Neural progenitor cell (in vitro differentiated cells): ENCODE measurements around the gene SLC7A5. TPM values are rescaled to one million over a fixed set of nuclear protein-coding genes. Genes with fewer than 3 reads are reported as not detected.

ENCODE experiments used
- DNase-seq: peaks from one replicate; pipeline ENCODE4 v3.0.0-alpha.2; 2016; ENCODE audit warnings: low spot score
- H2AFZ ChIP-seq: fragments of 200-600 bp; sonication (generic); replicated peaks from 2 replicates; pipeline ENCODE4 v1.6.1; 2016; ENCODE audit warnings: antibody characterized with exemption
- H3F3A ChIP-seq: fragments of 200-600 bp; sonication (generic); 2 replicates; pipeline ENCODE4 v1.6.1; 2016; ENCODE audit warnings: antibody characterized with exemption, low read depth
- H3K27ac ChIP-seq: fragments of 200-600 bp; sonication (generic); 2 replicates; pipeline ENCODE4 v1.5.1; 2016; ENCODE audit warnings: mild to moderate bottlenecking
- H3K27me3 ChIP-seq: fragments of 200-600 bp; sonication (generic); 2 replicates; pipeline ENCODE4 v1.6.1; 2016; ENCODE audit warnings: mild to moderate bottlenecking, moderate library complexity
- H3K36me3 ChIP-seq: fragments of 200-600 bp; sonication (generic); 2 replicates; pipeline ENCODE4 v1.5.1; 2016
- H3K4me1 ChIP-seq: fragments of 200-600 bp; sonication (generic); 2 replicates; pipeline ENCODE4 v1.6.1; 2016; ENCODE audit warnings: mixed run types
- H3K4me2 ChIP-seq: fragments of 200-600 bp; sonication (generic); 2 replicates; pipeline ENCODE4 v1.6.1; 2016
- H3K4me3 ChIP-seq: fragments of 200-600 bp; sonication (generic); 2 replicates; pipeline ENCODE4 v1.5.1; 2016
- H3K79me2 ChIP-seq: fragments of 200-600 bp; sonication (generic); 2 replicates; pipeline ENCODE4 v1.6.1; 2016; ENCODE audit warnings: low read depth
- H3K9ac ChIP-seq: fragments of 200-600 bp; sonication (generic); 2 replicates; pipeline ENCODE4 v1.6.1; 2016
- H3K9me3 ChIP-seq: fragments of 200-600 bp; sonication (generic); 2 replicates; pipeline ENCODE4 v1.5.1; 2016; ENCODE audit warnings: low read depth
- H4K20me1 ChIP-seq: fragments of 200-600 bp; sonication (generic); 2 replicates; pipeline ENCODE4 v1.6.1; 2016; ENCODE audit warnings: low read depth
- H3K27ac Mint-ChIP-seq: 3 replicates; pipeline ENCODE4 v1.8.0; 2021; ENCODE audit warnings: mixed read lengths
- H3K27me3 Mint-ChIP-seq: 2 replicates; pipeline ENCODE4 v1.8.0; 2022; ENCODE audit warnings: low read depth, mild to moderate bottlenecking, inconsistent platforms, moderate library complexity, mixed read lengths; ENCODE audit not compliant: insufficient read depth
- H3K36me3 Mint-ChIP-seq: 3 replicates; pipeline ENCODE4 v1.8.0; 2021; ENCODE audit warnings: mixed read lengths
- H3K4me1 Mint-ChIP-seq: 3 replicates; pipeline ENCODE4 v1.8.0; 2021; ENCODE audit warnings: mixed read lengths
- H3K4me3 Mint-ChIP-seq: 3 replicates; pipeline ENCODE4 v1.8.0; 2021; ENCODE audit warnings: mild to moderate bottlenecking, moderate library complexity, mixed read lengths
- H3K9me3 Mint-ChIP-seq: 3 replicates; pipeline ENCODE4 v1.8.0; 2020; ENCODE audit warnings: mixed read lengths
- CTCF ChIP-seq: fragments of 200-600 bp; sonication (generic); IDR thresholded peaks from 2 replicates; pipeline ENCODE4 v1.5.1; 2017; ENCODE audit warnings: antibody characterized with exemption, mild to moderate bottlenecking
- EZH2 ChIP-seq: fragments of 200-600 bp; sonication (generic); IDR thresholded peaks from 2 replicates; pipeline ENCODE4 v1.6.1; 2017; ENCODE audit warnings: antibody characterized with exemption, mild to moderate bottlenecking, moderate library complexity
- EZH2phosphoT487 ChIP-seq: fragments of 200-600 bp; sonication (generic); IDR thresholded peaks from 2 replicates; pipeline ENCODE4 v1.6.1; 2017; ENCODE audit warnings: antibody characterized with exemption
- total RNA-seq: library from RNA; depleted of rRNA; stranded (reverse); fragments of >200 nt; gene quantifications from 2 replicates; pipeline ENCODE4 v1.2.3, GENCODE V29; 2015; ENCODE audit warnings: low replicate concordance

SLC7A5 gene
- total RNA-seq, 1 donor from 2014 or later = 2.8 TPM

GRCh38 chr16:87847785-87848675 is 21.3 kb downstream of the SLC7A5 start:
- peaks cover 26% of the 10 kb centered on the region for H3K4me1 Mint-ChIP-seq
- no peaks in the 10 kb centered on the region for H3K79me2 ChIP-seq
- peak overlapping the region; percentile 6 for H3K4me2 ChIP-seq
- peaks cover 19% of the 10 kb centered on the region for H3F3A ChIP-seq
- no peak overlapping the region for H3K9ac ChIP-seq
- peaks cover 3% of the 10 kb centered on the region for H3K36me3 Mint-ChIP-seq
- peak overlapping the region; percentile 25 for H3K27ac Mint-ChIP-seq
- no peaks in the 10 kb centered on the region for H3K27me3 ChIP-seq
- TF ChIP-seq EZH2 (no peak), CTCF (no peak), EZH2phosphoT487 (no peak)
- H3K36me3 ChIP-seq = no peaks in the 10 kb centered on the region
- H3K4me3 ChIP-seq = no peak overlapping the region
- peak overlapping the region; percentile 55 for H3K27ac ChIP-seq
- peak overlapping the region; percentile 35 for H2AFZ ChIP-seq
- H4K20me1 ChIP-seq = no peaks in the 10 kb centered on the region
- no peaks in the 10 kb centered on the region for H3K9me3 ChIP-seq
- H3K4me3 Mint-ChIP-seq = no peak overlapping the region
- H3K4me1 ChIP-seq = peaks cover 25% of the 10 kb centered on the region
- no peaks in the 10 kb centered on the region for H3K9me3 Mint-ChIP-seq
- H3K27me3 Mint-ChIP-seq = peaks cover 3% of the 10 kb centered on the region
- peak; percentile 81 for DNase-seq

- no peak overlapping the region for H2AFZ ChIP-seq
- H4K20me1 ChIP-seq = no peaks in the 10 kb centered on the region
- peaks cover 23% of the 10 kb centered on the region for H3K4me1 Mint-ChIP-seq
These were observed 21.9 kb downstream of the SLC7A5 start for GRCh38 chr16:87847467-87847784.

GRCh38 chr16:87846705-87847466 is 22.4 kb downstream of the SLC7A5 start:
- no peaks in the 10 kb centered on the region for H3K36me3 ChIP-seq

More at GRCh38 chr16:87847467-87847784, 21.9 kb downstream of the SLC7A5 start:
- no peak overlapping the region for H3K27ac ChIP-seq
- H3F3A ChIP-seq = peaks cover 19% of the 10 kb centered on the region
- H3K4me1 ChIP-seq = peaks cover 21% of the 10 kb centered on the region
- no peaks in the 10 kb centered on the region for H3K9me3 Mint-ChIP-seq
- H3K36me3 ChIP-seq = no peaks in the 10 kb centered on the region
- no peak overlapping the region for H3K4me3 Mint-ChIP-seq
- H3K4me2 ChIP-seq = no peak overlapping the region
- H3K27me3 ChIP-seq = no peaks in the 10 kb centered on the region
- H3K36me3 Mint-ChIP-seq = peaks cover 3% of the 10 kb centered on the region
- H3K9me3 ChIP-seq = no peaks in the 10 kb centered on the region
- no peaks in the 10 kb centered on the region for H3K79me2 ChIP-seq
- H3K27me3 Mint-ChIP-seq = no peaks in the 10 kb centered on the region
- no peak overlapping the region for H3K9ac ChIP-seq
- H3K27ac Mint-ChIP-seq = no peak overlapping the region
- no peak overlapping the region for H3K4me3 ChIP-seq
- DNase-seq = no peak
- no peak for TF ChIP-seq EZH2

More at GRCh38 chr16:87846705-87847466, 22.4 kb downstream of the SLC7A5 start:
- H3K9ac ChIP-seq = no peak overlapping the region
- Mint-ChIP-seq H3K27me3 (no peaks in the 10 kb centered on the region), H3K27ac (no peak overlapping the region), H3K4me1 (peaks cover 23% of the 10 kb centered on the region), H3K9me3 (no peaks in the 10 kb centered on the region), H3K4me3 (no peak overlapping the region), H3K36me3 (peaks cover 3% of the 10 kb centered on the region)
- H3K27me3 ChIP-seq = no peaks in the 10 kb centered on the region
- no peak for DNase-seq
- TF ChIP-seq CTCF (no peak), EZH2 (no peak), EZH2phosphoT487 (no peak)
- no peak overlapping the region for H3K27ac ChIP-seq
- no peak overlapping the region for H3K4me3 ChIP-seq
- H3F3A ChIP-seq = peaks cover 19% of the 10 kb centered on the region
- H3K9me3 ChIP-seq = no peaks in the 10 kb centered on the region
- H4K20me1 ChIP-seq = no peaks in the 10 kb centered on the region
- no peak overlapping the region for H3K4me2 ChIP-seq
- no peaks in the 10 kb centered on the region for H3K79me2 ChIP-seq
- H3K4me1 ChIP-seq = peaks cover 21% of the 10 kb centered on the region
- H2AFZ ChIP-seq = no peak overlapping the region
